IPS DF 19.7 (cell line): Measurements from ENCODE around the gene KLF7.
"Not testable (repeated sequence)": the region's sequence is repeated elsewhere in the genome, so short reads cannot be mapped to it uniquely, and the experiment has no call there.

Source experiments
- DNase-seq: peaks from one replicate; pipeline ENCODE4 v3.0.0-alpha.2; 2013; ENCODE audit warnings: low read depth, low spot score

KLF7 gene

DNA sequence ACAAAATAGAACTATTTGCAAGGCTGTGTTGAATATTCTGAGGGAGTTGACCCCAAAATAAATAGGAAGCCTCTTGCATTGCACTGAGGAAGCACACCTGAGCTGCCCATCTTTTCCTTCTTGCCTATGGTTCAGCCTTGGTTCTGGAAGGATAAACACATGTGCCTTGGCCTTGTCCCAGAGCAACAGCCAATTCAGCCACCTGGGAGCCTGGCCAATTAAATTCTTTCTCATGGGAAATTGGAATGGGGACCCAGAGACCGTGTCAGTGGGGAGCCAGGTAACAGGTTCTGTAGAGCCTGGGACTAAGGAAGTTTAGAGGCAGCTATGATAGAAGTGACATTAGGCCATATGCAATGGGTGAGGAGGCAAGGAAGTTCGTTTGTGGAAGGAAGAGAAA lies 99.6 kb downstream of the KLF7 start:
- no peak for DNase-seq

DNA sequence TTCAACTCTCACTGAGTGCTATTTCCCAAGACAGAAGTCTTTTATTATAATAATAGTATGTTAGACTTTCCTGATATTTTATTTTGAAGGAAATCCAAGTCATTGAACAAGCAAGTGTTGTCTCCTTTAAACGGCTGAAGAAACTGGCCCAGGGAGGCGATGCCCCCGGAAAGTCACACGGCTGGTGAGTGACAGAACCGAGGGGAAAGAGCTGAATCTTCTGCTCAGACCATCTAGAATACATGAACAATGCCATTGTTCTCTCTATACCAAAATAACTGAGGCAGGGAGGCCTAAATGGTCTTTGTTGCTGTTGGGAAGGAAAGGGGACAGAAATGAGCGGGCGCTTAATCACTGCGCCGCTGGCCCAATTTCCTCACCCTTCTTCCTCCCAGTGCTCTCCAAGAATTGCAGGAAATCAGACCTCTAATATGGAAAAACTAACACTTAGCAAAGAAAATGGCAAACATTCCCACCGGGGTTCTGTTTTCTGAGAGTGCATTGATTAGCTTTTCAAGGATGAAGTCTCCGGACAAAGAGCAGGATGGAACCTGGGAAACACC lies 101.5 kb downstream of the KLF7 start:
- DNase-seq, result no peak

DNA sequence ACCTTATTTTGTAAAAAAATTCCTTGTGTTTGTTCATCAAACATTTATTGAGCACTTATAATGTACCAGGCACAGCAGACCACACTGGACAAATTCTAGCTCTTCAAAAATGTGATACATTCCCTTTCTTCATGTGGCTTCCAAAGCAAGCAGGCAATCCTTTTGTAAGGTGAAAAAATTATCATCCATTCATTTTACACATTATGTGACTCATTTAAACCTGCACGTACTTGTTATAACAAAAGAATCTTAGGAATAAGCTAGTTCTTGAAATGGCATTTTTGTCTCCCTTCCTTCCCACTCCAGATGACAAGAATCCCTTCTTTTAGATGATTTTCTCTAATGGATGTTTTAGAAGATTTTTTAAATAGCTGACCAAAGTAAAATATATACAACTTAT lies 104.6 kb downstream of the KLF7 start:
- DNase-seq, result no peak

DNA sequence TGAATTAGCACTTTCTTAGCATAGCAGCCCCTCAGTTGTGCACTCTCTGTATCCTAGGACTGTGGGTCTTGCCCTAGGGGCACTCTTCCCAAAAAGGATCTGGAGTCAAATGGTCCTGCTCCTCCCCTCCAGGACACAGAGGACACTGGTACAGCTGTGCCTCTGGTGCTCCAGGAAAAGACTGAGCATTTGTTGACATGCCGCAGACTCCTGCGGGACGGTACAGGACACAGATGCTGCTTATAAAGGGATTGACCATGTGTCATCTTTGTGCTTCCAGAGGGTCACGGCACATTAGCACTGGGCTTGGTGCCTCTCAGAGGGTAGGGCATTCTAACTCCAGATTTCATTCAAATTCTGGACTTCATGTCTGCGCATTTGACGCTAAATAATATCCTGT lies 110.5 kb downstream of the KLF7 start:
- no peak for DNase-seq

DNA sequence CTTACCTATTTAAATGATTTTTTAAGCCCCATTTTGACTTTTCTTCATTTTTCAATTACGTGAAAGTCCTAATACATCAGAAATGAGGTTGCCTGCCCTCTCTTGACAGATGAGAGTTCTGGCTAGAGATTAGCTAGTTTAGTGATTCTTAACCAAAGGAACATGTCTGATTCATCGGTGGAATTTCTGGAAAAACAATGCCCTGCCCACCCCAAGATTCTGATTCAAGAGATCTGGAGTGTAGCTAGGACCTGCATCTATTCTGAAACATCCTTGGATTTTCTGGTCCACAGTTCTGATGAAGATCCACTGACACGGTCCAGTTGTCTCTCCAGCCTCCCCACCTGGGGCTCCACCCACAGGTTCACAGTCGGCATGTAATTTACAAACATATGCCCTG lies 111.2 kb downstream of the KLF7 start:
- no peak for DNase-seq

DNA sequence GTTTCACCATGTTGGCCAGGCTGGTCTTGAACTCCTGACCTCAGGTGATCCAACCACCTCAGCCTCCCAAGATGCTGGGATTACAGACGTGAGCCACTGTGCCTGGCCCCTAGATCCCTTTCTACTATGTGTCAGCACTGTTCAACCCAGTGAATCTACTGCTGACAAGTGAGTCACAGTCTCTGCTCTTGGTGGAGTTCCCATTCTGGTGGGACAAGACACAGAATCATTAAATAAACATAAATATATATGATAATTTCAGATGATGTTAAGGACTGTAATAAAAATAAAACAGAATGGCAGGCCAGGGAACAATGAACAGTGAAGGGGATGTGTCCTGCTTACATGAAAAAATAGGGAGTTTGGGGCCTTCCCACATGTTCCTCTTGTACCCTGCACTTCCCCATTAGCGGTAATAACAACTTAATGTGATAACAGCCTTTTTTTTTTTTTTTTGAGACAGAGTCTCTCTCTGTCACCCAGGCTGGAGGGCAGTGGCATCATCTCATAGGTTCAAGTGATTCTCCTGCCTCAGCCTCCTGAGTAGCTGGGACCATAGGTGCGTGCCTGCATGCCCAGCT lies 114.3 kb downstream of the KLF7 start:
- no peak for DNase-seq

DNA sequence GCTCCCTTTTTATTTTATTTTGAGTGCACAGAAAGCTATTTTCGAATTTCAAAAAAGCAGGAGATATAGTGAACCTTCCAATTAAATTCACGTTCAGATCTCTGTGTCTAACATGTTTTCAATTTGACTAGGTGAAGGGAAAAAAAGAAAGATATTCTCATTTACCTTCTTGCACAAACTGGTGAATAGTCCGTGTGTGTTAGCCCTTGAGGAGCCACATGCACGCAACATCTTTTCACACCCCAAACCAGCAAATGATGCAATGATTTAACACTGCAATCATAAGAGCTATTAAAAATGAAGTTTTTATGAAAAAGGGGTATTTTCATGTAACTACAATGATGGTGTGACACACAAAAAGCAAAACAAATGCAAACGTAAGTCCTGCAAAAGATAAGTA lies 116.6 kb downstream of the KLF7 start:
- no peak for DNase-seq

DNA sequence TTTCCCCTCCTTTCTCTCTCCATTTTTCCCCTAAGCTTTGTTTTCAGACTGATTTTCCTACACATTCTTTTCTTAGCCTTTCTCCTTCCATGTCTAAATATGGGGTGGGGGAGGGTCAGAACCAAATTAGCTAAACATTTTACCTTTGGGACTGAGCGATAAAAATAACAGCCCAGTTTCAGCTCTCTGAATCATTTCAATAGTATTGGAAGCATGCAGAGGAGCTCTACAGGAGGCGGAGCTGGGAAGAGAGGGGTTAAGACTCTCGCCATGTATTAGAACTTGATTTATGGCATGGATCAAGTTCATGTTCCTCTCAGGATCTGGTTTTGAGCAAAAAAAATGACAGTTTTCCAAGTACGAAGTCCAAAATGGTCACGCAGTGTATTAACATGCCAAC lies 117.3 kb downstream of the KLF7 start:
- no peak for DNase-seq

DNA sequence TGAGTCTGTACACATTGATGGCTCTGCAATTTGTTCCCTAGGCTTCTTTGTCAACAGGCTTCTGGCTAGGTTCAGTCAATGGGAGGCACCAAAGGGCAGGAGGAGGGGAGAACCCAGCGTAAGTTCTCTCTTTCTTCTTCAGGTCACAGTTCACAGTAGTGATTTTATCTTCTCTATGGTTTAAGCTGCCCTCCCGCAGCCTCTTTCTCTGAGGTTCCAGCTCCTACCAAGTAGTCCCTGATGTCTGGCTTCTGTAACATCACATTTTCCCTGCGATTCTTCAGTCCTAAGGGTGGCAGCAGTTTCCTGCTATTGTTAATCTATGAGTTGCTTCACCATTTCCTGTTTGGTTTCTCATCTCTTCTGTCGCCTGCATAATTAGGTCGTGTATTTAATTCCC lies 119.0 kb downstream of the KLF7 start:
- no peak for DNase-seq

DNA sequence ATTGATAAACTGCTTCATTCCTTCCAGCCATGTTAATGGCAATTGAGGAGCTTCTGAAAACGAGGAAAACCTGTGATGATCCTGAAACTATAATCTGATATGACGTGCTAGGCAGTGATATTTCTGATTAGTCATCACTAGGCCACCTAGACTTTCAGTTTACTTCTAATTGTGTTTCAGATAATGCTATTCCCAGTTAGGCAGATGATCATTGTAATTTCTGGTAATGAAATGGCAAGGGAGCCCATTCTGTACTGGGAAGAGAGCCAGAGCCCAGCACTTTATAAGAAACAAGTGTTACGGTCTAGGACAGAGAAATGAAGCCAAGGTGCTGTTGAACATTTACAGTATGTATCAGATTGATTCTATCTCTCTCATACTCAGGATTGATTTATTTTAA lies 120.2 kb downstream of the KLF7 start:
- no peak for DNase-seq

DNA sequence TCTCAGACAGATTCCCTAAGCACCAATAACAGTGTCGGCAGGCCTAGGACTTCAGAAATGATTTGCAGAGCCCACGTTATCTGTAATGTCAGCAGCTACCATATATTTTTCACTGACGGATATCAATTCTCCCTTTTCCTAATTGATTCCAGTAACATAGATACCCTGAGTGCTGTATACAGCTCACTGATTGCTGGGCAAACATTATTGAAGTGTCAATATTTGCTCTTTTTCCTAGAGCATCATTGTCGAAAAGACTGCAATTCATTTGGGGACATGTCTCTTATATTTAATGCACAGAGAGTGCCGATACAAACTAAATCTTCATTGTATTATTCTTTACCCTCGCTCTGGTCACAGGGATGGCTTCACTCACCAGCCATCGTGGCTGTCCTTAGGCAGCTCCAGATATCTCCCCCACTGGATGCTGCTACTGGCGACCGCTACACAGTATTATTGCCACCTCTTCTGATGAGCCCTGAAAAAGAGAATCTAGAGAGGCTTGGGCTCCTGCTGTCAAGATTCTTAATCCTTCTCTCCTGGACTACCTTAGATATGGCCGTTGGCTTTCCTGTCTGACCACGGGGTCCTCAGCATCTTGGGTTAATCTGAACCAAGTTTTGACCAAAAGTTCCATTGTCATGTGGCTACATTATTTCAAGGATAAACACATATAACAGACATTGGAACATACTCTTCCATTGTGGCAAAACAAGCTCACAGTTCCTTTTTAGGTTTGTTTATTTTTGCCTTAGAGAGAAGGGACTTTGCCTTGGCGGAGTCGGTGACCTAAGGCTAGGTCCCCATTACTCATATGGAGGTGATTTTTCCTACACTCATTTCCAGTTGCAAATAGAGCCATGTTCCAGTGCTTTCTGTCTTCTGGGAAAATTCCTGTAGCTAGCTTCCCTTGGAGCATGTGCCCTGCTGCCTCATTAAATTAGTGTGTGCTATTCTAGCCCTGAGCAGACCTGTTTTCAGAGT lies 121.1 kb downstream of the KLF7 start:
- no peak for DNase-seq

DNA sequence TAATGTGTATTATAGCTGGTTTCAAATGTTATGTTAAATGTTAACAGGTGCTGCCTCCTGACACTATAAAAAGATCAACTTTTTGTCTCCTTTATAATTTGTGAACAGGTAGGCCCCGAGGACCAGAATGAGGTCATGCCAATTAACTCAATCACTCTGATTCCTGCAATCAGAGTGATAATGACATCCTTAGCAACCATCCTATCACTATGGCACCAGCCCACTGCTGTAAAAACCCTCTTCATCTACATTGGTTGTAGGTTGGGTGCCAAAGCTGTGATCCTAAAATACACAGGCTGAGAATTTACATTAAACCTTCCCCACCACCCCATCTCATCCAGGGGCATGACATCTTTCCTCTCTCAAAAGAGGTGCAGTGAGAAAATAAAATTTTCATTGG lies 122.9 kb downstream of the KLF7 start:
- no peak for DNase-seq

DNA sequence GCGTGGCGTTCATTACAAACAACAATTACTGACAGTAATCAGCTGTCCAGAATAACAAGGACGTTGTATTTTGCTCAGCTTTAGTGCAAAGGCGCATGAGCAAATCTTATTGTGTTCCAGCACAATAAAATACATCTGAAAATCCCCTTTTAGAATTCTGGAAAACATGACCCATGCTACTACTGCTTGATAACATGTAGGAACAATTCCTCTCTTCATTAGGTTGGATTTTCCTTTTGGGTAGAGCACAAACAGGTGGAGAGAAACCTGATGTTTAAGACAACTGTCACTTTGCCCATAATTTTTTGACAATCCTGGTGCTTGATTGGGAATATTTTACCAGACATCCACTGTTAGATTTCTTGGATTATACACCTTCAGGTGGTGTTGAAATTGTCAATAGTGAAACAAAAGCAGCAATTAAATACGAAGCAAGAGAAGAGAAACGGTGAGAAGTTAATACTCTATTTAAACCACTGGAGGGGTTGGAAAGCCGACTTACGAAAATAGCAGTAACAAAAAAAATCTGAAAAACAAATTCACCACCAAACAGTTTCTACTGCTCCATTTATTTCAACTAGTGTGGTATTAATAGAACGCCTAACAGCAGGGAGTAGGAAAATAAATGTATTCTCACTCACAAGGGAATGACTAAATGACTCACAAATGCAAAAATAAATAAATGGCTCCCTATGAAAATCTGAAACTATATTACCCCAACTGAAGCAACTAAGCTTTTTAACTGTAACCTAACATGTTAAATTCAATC lies 123.8 kb downstream of the KLF7 start:
- no peak for DNase-seq

DNA sequence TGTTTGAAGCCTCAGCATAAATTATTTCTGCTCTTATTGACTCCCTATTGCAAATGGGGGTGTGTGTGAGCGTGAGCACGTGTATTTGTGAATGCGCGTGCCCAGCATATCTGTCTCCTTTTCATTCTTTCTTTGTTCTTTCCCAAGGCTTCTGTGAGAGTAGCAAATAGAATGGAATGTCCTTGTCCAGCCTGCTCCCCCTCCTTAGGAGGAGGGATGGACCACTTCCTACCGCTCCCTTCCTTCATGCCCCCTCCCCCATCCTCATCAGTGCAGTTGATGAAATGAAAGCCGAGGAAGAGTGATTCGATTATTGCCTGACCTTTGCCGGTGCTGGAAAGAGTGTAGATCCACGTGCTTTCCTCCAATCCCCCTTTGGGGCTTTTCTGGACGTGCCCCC lies 124.5 kb downstream of the KLF7 start:
- DNase-seq, result peak; percentile 17

DNA sequence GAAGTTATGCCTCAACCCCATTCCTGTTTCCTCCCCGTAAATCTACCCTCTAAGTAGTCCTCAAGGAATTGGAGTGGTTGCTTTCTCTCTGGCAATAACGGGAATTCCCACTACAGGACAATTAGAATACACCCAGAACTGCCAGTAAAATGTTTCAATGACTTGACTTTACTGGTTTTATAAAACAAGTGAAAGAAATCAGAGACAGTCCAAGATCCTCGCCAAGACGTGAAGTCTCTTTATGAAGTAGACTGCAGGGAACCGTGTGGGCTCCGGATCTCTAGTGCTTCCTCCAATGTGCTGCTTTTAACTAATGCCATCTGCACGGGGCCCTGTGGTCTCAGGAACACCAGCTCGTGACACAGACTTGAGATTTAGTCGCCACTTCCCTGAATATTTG lies 125.1 kb downstream of the KLF7 start:
- no peak for DNase-seq

DNA sequence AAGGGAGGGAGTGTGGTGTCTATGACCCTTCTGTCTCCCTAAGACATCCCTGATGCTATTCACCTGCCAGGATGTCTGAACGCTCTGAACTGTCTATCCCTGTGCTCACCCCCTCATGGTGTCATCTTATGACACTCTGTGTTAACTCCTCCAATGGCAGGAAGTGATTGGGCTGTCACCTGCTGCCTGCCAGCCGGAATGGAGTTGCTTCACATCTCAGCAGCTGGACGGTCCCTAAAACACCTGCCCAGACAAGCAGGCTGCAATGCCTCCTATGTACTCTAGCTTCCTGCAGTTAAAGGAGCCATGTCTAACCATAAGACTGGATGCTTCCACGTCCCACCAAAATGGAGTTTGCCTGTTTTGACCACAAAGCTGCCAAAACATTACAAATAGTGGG lies 126.5 kb downstream of the KLF7 start:
- DNase-seq, result no peak

DNA sequence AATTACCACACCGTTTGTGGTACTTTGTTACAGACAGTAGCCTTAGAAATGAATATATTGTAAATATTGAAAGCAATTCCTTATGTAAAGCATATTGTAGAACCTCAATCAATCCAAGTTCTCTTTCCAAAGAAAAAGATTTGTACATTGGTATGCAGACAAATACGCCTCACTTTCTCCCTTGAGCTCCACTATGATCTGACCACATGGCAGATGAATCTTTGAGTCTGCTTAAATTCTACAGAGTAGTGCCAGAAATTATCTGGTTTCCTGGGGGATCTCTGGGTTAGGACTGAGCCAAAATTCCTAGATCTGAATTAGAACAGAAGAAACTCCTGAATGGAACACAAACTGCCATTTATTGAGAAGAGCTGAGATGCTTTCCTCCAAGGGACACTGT lies 127.4 kb downstream of the KLF7 start:
- DNase-seq, result no peak

DNA sequence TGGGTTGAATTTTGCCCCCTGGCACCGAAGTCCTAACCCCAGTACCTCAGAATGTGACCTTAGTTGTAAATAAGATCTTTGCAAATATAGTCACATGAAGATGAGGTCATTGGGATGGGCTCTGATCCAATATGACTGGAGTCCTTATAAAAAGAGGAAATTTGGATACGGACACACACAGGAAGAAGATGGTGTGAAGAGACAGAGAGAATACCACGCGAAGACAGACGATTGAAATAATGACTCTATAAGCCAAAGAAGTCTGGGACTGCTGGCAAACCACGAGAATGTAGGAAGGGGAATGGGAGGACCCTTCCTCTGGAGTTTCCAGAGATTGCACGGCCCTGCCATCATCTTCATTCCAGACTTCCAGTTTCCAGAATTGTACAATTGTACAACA lies 127.9 kb downstream of the KLF7 start:
- DNase-seq, result no peak

DNA sequence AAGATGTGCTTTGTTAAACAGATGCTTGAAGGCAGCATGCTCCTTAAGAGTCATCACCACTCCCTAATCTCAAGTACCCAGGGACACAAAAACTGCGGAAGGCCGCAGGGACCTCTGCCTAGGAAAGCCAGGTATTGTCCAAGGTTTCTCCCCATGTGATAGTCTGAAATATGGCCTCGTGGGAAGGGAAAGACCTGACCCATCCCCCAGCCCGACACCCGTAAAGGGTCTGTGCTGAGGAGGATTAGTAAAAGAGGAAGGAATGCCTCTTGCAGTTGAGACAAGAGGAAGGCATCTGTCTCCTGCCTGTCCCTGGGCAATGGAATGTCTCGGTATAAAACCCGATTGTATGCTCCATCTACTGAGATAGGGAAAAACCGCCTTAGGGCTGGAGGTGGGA lies 128.7 kb downstream of the KLF7 start:
- not testable (repeated sequence) for DNase-seq

DNA sequence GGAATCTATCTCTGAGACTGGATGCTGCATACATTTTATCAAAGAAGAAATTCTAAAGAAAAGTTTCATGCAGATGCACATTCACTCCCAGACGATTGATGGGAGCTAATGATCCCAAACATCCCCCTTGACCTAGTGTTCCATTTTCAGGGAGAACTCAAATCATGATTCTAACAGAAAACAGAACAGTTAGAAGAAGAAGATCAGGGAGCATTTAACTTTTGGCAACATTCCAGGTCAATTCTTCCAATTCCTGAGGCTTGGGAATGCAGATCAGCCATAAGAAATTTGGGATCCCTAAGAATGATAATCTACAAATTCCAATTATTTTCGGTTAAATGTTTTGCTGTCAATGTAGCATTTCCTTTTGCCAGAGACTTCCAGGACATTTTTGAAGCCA lies 129.9 kb downstream of the KLF7 start:
- DNase-seq, result no peak

DNA sequence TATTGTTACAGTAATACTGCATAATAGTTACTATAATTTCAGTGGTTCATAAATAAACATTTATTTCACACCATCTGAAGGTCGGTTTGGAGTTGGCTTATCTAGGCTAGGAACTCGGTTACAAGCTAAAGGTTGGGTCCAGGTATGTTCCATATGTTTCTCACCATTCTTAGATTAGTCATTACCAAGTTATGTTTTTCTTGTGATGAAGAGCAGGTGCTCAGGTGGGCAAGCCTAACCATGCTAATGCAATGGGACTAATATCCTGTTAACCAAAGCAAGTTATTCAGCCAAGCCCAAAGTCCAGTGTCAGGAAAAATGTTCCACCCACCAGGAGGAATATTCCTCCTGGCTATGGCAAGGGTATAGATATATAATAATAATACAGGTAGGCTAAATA lies 133.3 kb downstream of the KLF7 start:
- DNase-seq, result no peak
